ENCODE results near the gene IARS2. TPM values are rescaled to one million over a fixed set of nuclear protein-coding genes. Genes with fewer than 3 reads are reported as not detected.

The IARS2 gene
- total RNA-seq, 1 experiment from 2014 or later, result 123 TPM

GRCh38 chr1:220045356-220046051 is 48.4 kb upstream of the IARS2 start:
- Histone ChIP-seq H3K27me3 (replicated peaks; ENCODE audit: control insufficient read depth, insufficient read depth, low read length) (no peaks in the 10 kb centered on the region), H3K36me3 (ENCODE audit: control insufficient read depth, insufficient read depth, low read length) (no peaks in the 10 kb centered on the region), H3K4me3 (ENCODE audit: low read depth, low read length) (peak overlapping the region; percentile 95), H3K9me3 (no peaks in the 10 kb centered on the region), H3K4me1 (peaks cover 14% of the 10 kb centered on the region)
- no peak for TF ChIP-seq CTCF (IDR thresholded peaks at IDR 0.05; ENCODE audit: insufficient read depth in 1 of 2, low read depth in 1 of 2, low read length in 1 of 2, severe bottlenecking in 1 of 2, unreplicated experiment in 1 of 2)
- intact Hi-C loops (cut with micrococcal nuclease; ENCODE audit: unreplicated experiment), result loop anchor here (1.0 to 2.0 kb wide), 3 partner anchors 44 to 73 kb away; partner anchors contain the start of gene BPNT1
- Mint-ChIP-seq H3K4me3 (ENCODE audit: unreplicated experiment) (peak overlapping the region; percentile 89), H3K27ac (ENCODE audit: unreplicated experiment) (peak overlapping the region; percentile 95), H3K4me1 (ENCODE audit: low read depth, unreplicated experiment) (peaks cover 8% of the 10 kb centered on the region), H3K9me3 (ENCODE audit: unreplicated experiment) (no peaks in the 10 kb centered on the region), H3K36me3 (ENCODE audit: insufficient read depth, unreplicated experiment) (peaks cover 49% of the 10 kb centered on the region), H3K27me3 (ENCODE audit: insufficient read depth, unreplicated experiment) (no peaks in the 10 kb centered on the region)
- POLR2A ChIA-PET, result interaction anchor here (0.5 to 1.0 kb wide), 3 partner anchors 43 to 45 kb away, joined by 5 to 7 read pairs (median 6); partner anchors contain the start of gene BPNT1
- peak in 1 of 2 experiments; percentile 12 for DNase-seq
- CTCF ChIA-PET, result interaction anchor here (0.6 kb wide), 1 partner anchor 44 kb away, joined by 5 read pairs; the partner anchor contains the start of gene BPNT1
- no TSS peak for BruUV-seq (replicated peaks)

DNA sequence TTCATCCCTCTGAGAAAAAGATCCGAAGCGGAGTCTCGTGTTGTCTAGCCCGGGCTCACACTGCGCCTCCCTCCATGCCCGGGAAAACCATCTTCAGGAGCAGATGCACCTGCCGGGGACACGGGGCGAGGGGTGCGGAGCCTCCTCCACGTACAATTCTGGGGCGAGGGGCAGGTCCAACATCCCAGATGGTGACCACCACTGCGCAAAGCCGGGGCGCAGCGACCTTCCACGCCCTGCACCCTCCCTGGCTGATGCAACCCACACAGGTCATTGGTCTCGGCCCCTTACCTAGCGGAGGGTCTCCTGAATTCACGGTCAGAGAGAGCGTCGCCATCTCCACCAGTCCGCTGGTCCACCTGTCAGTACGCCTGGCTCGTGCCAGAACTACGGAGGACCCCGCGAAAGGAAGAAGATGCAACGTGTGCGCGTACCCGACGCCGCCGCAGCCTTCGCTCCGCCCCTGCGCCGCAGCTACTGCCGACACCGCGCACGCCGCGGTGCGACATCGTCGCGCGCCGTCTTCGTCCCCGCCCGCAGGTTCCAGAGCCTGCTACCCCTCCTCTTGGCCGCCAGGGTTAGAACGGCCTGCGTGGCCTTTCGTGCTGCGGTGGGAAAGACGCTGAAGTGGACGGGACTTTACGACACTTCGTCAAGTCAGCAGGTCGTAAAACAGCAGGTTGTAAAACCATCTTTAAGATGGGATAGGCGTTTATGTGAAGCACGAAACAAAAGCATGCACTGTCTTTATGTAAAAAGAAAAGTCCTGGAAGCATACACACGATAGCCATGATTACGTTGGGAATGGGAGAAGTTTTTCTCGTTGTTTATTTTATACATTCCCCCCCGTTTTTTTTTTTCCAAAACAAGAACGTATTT is 47.6 kb upstream of the IARS2 start, which contains the start of gene EPRS1:
EPRS1 (minus strand) TSS at position 454 of the 879 bp plus-strand sequence; CDS start at position 337, 117 bp downstream.
- intact Hi-C loops (cut with micrococcal nuclease; ENCODE audit: unreplicated experiment), result loop anchor here (1.0 to 2.0 kb wide), 3 partner anchors 43 to 73 kb away; partner anchors contain the start of gene BPNT1
- H3K4me3 Mint-ChIP-seq (ENCODE audit: unreplicated experiment), result peak within 1 kb of the TSS; percentile 89
- H3K4me1 ChIP-seq, result peaks cover 14% of the 10 kb centered on the region
- no peaks in the 10 kb centered on the region for H3K27me3 Mint-ChIP-seq (ENCODE audit: insufficient read depth, unreplicated experiment)
- peak; percentile 67 to 81 for TF ChIP-seq CTCF (IDR thresholded peaks at IDR 0.05; ENCODE audit: insufficient read depth in 1 of 2, low read depth in 1 of 2, low read length in 1 of 2, severe bottlenecking in 1 of 2, unreplicated experiment in 1 of 2)
- POLR2A ChIA-PET, result interaction anchor here (0.5 to 1.0 kb wide), 2 partner anchors 43 to 44 kb away, joined by 5 to 6 read pairs; partner anchors contain the start of gene BPNT1
- no peaks in the 10 kb centered on the region for H3K27me3 ChIP-seq (replicated peaks; ENCODE audit: control insufficient read depth, insufficient read depth, low read length)
- CTCF ChIA-PET, result interaction anchor here (0.6 kb wide), 1 partner anchor 43 kb away, joined by 5 read pairs; the partner anchor contains the start of gene BPNT1
- DNase-seq, result peak; percentile 96 to 97
- H3K9me3 Mint-ChIP-seq (ENCODE audit: unreplicated experiment), result no peaks in the 10 kb centered on the region
- peak within 1 kb of the TSS; percentile 95 for H3K27ac Mint-ChIP-seq (ENCODE audit: unreplicated experiment)
- H3K4me1 Mint-ChIP-seq (ENCODE audit: low read depth, unreplicated experiment), result peaks cover 8% of the 10 kb centered on the region
- BruUV-seq (replicated peaks), result TSS peak; percentile 39
- no peaks in the 10 kb centered on the region for H3K9me3 ChIP-seq
- peaks cover 45% of the 10 kb centered on the region for H3K36me3 Mint-ChIP-seq (ENCODE audit: insufficient read depth, unreplicated experiment)
- peak within 1 kb of the TSS; percentile 95 for H3K4me3 ChIP-seq (ENCODE audit: low read depth, low read length)
- no peaks in the 10 kb centered on the region for H3K36me3 ChIP-seq (ENCODE audit: control insufficient read depth, insufficient read depth, low read length)

GRCh38 chr1:220056374-220056773 is 37.6 kb upstream of the IARS2 start:
- Mint-ChIP-seq H3K4me3 (ENCODE audit: unreplicated experiment) (no peak overlapping the region), H3K27ac (ENCODE audit: unreplicated experiment) (no peak overlapping the region), H3K27me3 (ENCODE audit: insufficient read depth, unreplicated experiment) (no peaks in the 10 kb centered on the region), H3K9me3 (ENCODE audit: unreplicated experiment) (no peaks in the 10 kb centered on the region), H3K36me3 (ENCODE audit: insufficient read depth, unreplicated experiment) (peaks cover 8% of the 10 kb centered on the region), H3K4me1 (ENCODE audit: low read depth, unreplicated experiment) (no peaks in the 10 kb centered on the region)
- POLR2A ChIA-PET, result no interaction called here
- Histone ChIP-seq H3K9me3 (no peaks in the 10 kb centered on the region), H3K27me3 (replicated peaks; ENCODE audit: control insufficient read depth, insufficient read depth, low read length) (no peaks in the 10 kb centered on the region), H3K4me3 (ENCODE audit: low read depth, low read length) (no peak overlapping the region), H3K4me1 (no peaks in the 10 kb centered on the region), H3K36me3 (ENCODE audit: control insufficient read depth, insufficient read depth, low read length) (no peaks in the 10 kb centered on the region)
- intact Hi-C loops (cut with micrococcal nuclease; ENCODE audit: unreplicated experiment), result no loop called here
- DNase-seq, result no peak
- CTCF ChIA-PET, result no interaction called here
- no TSS peak for BruUV-seq (replicated peaks)
- TF ChIP-seq CTCF (IDR thresholded peaks at IDR 0.05; ENCODE audit: insufficient read depth in 1 of 2, low read depth in 1 of 2, low read length in 1 of 2, severe bottlenecking in 1 of 2, unreplicated experiment in 1 of 2), result no peak

Measured in Caco-2 (cell line).